Suprapubic skin (tissue), 4 donors: ENCODE data around the gene FBP1. TPM values are rescaled to one million over a fixed set of nuclear protein-coding genes. Genes with fewer than 3 reads are reported as not detected.

Experiments
- DNase-seq, 2 donors: peaks; one replicate each; pipeline ENCODE4 v3.0.0-alpha.2; 2019; ENCODE audit warnings: low spot score in 2 of 2
- H3K27ac ChIP-seq: fragments of 200-600 bp; sonication (generic); one replicate; pipeline ENCODE4 v1.5.1; 2019
- H3K27me3 ChIP-seq: fragments of 200-600 bp; sonication (generic); one replicate; pipeline ENCODE4 v1.5.1; 2019
- H3K36me3 ChIP-seq: fragments of 200-600 bp; sonication (generic); one replicate; pipeline ENCODE4 v1.5.1; 2019
- H3K4me1 ChIP-seq: fragments of 200-600 bp; sonication (generic); one replicate; pipeline ENCODE4 v1.5.1; 2019
- H3K4me3 ChIP-seq: fragments of 200-600 bp; sonication (generic); one replicate; pipeline ENCODE4 v1.5.1; 2019; ENCODE audit warnings: mild to moderate bottlenecking
- H3K9me3 ChIP-seq: fragments of 200-600 bp; sonication (generic); one replicate; pipeline ENCODE4 v1.5.1; 2019
- CTCF ChIP-seq, 2 donors: fragments of 200-600 bp in 1 of 2; fragments of 450-650 bp in 1 of 2; sonication (generic) in 1 of 2; IDR thresholded peaks; one replicate each; pipeline ENCODE4 v1.5.1; 2016 to 2019; ENCODE audit warnings: antibody characterized with exemption in 2 of 2, mild to moderate bottlenecking in 1 of 2, moderate library complexity in 1 of 2
- EP300 ChIP-seq: sonication (generic); formaldehyde crosslinking; IDR thresholded peaks from one replicate; pipeline ENCODE4 v1.6.1; 2017; ENCODE audit warnings: antibody characterized with exemption
- POLR2A ChIP-seq, 2 donors: fragments of 450-650 bp; IDR thresholded peaks; one replicate each; pipeline ENCODE4 v1.6.1; 2017; ENCODE audit warnings: antibody characterized with exemption in 2 of 2, mild to moderate bottlenecking in 2 of 2, moderate library complexity in 2 of 2
- POLR2AphosphoS5 ChIP-seq, 3 donors: sonication (generic); formaldehyde crosslinking; IDR thresholded peaks; one replicate each; pipeline ENCODE4 v1.6.1; 2017; ENCODE audit warnings: antibody characterized with exemption in 3 of 3
- WGBS: methylation state at CpG from one replicate; pipeline ENCODE4 v1.1.5; 2018; 5-methylcytosine and 5-hydroxymethylcytosine counted together
- total RNA-seq, 4 donors: library from RNA; depleted of rRNA; stranded (reverse); fragments of >200 nt; gene quantifications; one replicate each; pipeline ENCODE4 v1.1.0, GENCODE V29; 2016

The FBP1 gene
- total RNA-seq, 4 donors from 2014 or later: 4.5 to 15.2 (median 11.3) TPM

GRCh38 chr9:94557376-94557775 is 81.9 kb downstream of the FBP1 start:
- DNase-seq: no peak
- no peak overlapping the region for H3K4me3 ChIP-seq
- TF ChIP-seq CTCF (IDR thresholded peaks at IDR 0.05) (no peak), POLR2A (IDR thresholded peaks at IDR 0.05) (no peak), POLR2AphosphoS5 (IDR thresholded peaks at IDR 0.05) (no peak), EP300 (no peak)
- no peaks in the 10 kb centered on the region for H3K4me1 ChIP-seq
- H3K36me3 ChIP-seq: no peaks in the 10 kb centered on the region
- H3K27ac ChIP-seq: no peak overlapping the region
- 66% methylated on average over 4 of the region's 4 CpGs for WGBS
- H3K9me3 ChIP-seq: no peaks in the 10 kb centered on the region
- peaks cover 4% of the 10 kb centered on the region for H3K27me3 ChIP-seq

GRCh38 chr9:94554439-94555331 is 84.6 kb downstream of the FBP1 start, which contains the start of gene PCAT7:
PCAT7 (plus strand) TSS chr9:94555083.
- Histone ChIP-seq H3K27me3 (peaks cover 4% of the 10 kb centered on the region), H3K4me1 (no peaks in the 10 kb centered on the region), H3K4me3 (no peak within 1 kb of the TSS), H3K27ac (no peak within 1 kb of the TSS), H3K36me3 (no peaks in the 10 kb centered on the region), H3K9me3 (no peaks in the 10 kb centered on the region)
- TF ChIP-seq POLR2AphosphoS5 (IDR thresholded peaks at IDR 0.05): no peak
- no peak for TF ChIP-seq CTCF (IDR thresholded peaks at IDR 0.05)
- TF ChIP-seq EP300: no peak
- WGBS: 83% methylated on average over 40 of the region's 40 CpGs
- DNase-seq: no peak

GRCh38 chr9:94554078-94554438 is 85.3 kb downstream of the FBP1 start:
- DNase-seq: no peak
- WGBS: 83% methylated on average over 6 of the region's 16 CpGs
- TF ChIP-seq CTCF (IDR thresholded peaks at IDR 0.05): no peak
- no peak for TF ChIP-seq EP300
- TF ChIP-seq POLR2AphosphoS5 (IDR thresholded peaks at IDR 0.05): no peak
- no peak for TF ChIP-seq POLR2A (IDR thresholded peaks at IDR 0.05)
- Histone ChIP-seq H3K9me3 (no peaks in the 10 kb centered on the region), H3K4me1 (no peaks in the 10 kb centered on the region), H3K4me3 (no peak overlapping the region), H3K36me3 (no peaks in the 10 kb centered on the region), H3K27me3 (peaks cover 4% of the 10 kb centered on the region), H3K27ac (no peak overlapping the region)

Other genes with a start within 250 kb of the FBP1 start
- under 1 TPM in 1 of 4 donors, not detected in 3; 0.87 TPM for gene PCAT7, start 84.4 kb downstream of the FBP1 start, total RNA-seq
- not detected for gene FBP2, start 45.7 kb downstream of the FBP1 start, total RNA-seq
- gene AOPEP, start 87.2 kb upstream of the FBP1 start, total RNA-seq: 100 to 1,000 TPM; 149 to 306 (median 193) TPM